ENCODE results near the gene ZBTB11.
"Not testable (repeated sequence)": the region's sequence is repeated elsewhere in the genome, so short reads cannot be mapped to it uniquely, and the experiment has no call there.

The ZBTB11 gene

DNA sequence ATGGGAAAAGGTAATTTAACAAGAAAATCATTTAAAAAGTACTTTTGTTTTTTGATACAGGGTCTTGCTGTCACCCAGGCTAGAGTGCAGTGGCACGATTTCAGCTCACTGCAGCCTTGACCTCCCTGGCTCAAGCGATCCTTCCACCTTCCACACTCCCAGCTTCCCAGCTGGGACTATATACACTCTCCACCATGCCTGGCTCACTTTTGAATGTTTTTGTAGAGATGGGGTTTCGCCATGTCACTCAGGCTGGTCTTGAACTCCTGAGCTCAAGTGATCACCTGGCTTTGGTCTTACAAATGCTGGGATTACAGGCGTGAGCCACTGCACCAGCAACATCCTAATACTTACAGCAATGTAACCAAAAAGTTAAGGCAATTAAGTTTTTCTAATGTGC lies 3.5 kb upstream of the ZBTB11 start:
- H3K4me2 ChIP-seq (ENCODE audit: insufficient read depth, low read length, poor library complexity, severe bottlenecking), result no peak overlapping the region
- no peak overlapping the region for H3K9ac ChIP-seq (ENCODE audit: low read depth, low read length, poor library complexity)
- H3K4ac ChIP-seq (ENCODE audit: low read length), result no peak overlapping the region
- peaks cover 7 to 10% of the 10 kb centered on the region in 2 donors for H3K4me1 ChIP-seq (ENCODE audit: control insufficient read depth in 2 of 2, insufficient read depth in 1 of 2, low read depth in 1 of 2, low read length in 2 of 2)
- H3K36me3 ChIP-seq (replicated peaks in 1 of 2; ENCODE audit: control insufficient read depth in 2 of 2, insufficient read depth in 2 of 2, low read length in 2 of 2), result peaks cover 25 to 61% of the 10 kb centered on the region in 2 donors
- H3K79me1 ChIP-seq (ENCODE audit: low read depth, low read length), result peaks cover 3% of the 10 kb centered on the region
- no peak overlapping the region for H2BK15ac ChIP-seq (ENCODE audit: low read length)
- H3K27ac ChIP-seq (replicated peaks; ENCODE audit: low read length), result no peak overlapping the region
- no peak overlapping the region for H2BK12ac ChIP-seq (ENCODE audit: low read length)
- H3K14ac ChIP-seq (ENCODE audit: low read length), result no peak overlapping the region
- no peak overlapping the region for H2BK120ac ChIP-seq (ENCODE audit: low read depth, low read length)
- H4K91ac ChIP-seq (ENCODE audit: low read depth, low read length, poor library complexity), result no peak overlapping the region
- WGBS, 2 donors (ENCODE audit: extremely low coverage in 2 of 2, insufficient read length in 2 of 2, insufficient replicate concordance in 1 of 2), result no CpG with 5 or more reads among the region's 4 CpGs
- H3K18ac ChIP-seq (ENCODE audit: low read length), result no peak overlapping the region
- H3K27me3 ChIP-seq (ENCODE audit: control insufficient read depth in 3 of 3, insufficient read depth in 3 of 3, low read depth in 1 of 3, low read length in 3 of 3), result no peaks in the 10 kb centered on the region
- peak overlapping the region in 1 of 2 donors; percentile 53 for H3K4me3 ChIP-seq (ENCODE audit: low read length in 2 of 2)
- DNase-seq (ENCODE audit: low spot score), result no peak
- H2BK5ac ChIP-seq (ENCODE audit: low read length), result no peak overlapping the region
- H3K9me3 ChIP-seq (replicated peaks in 1 of 2; ENCODE audit: control insufficient read depth in 2 of 2, insufficient read depth in 1 of 2, low read depth in 1 of 2, low read length in 2 of 2), result no peaks in the 10 kb centered on the region
- H4K8ac ChIP-seq (ENCODE audit: low read depth, low read length), result no peak overlapping the region
- H3K23ac ChIP-seq (ENCODE audit: low read depth, low read length, poor library complexity), result no peak overlapping the region
- H2AFZ ChIP-seq (ENCODE audit: low read length), result no peak overlapping the region
- H2AK5ac ChIP-seq (ENCODE audit: low read depth, low read length), result no peak overlapping the region

DNA sequence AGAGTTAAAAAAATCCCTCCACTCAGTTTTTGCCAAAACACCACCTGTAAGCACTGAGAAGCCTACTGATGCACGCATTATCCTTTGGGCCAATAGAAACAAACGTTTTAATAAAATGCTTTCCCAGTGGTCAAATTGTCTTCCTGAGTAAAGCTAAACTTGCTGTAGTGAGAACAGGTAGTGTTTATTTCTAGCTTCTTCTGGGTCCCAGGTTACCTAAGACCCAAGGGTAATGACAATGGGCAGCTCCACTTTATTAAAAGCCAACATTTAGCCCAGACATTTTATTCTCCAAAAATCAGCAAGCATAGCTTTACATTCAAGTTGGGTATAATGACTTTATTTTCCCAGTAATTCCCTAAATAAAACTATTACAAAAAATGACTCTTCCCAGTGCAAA lies 1.9 kb upstream of the ZBTB11 start:
- not testable (repeated sequence) for H3K4ac ChIP-seq (ENCODE audit: low read length); H2BK15ac ChIP-seq (ENCODE audit: low read length); H2AK5ac ChIP-seq (ENCODE audit: low read depth, low read length); H3K27ac ChIP-seq (replicated peaks; ENCODE audit: low read length); H2BK12ac ChIP-seq (ENCODE audit: low read length); H3K4me1 ChIP-seq (ENCODE audit: control insufficient read depth in 2 of 2, insufficient read depth in 1 of 2, low read depth in 1 of 2, low read length in 2 of 2); H3K18ac ChIP-seq (ENCODE audit: low read length); DNase-seq (ENCODE audit: low spot score); H3K23ac ChIP-seq (ENCODE audit: low read depth, low read length, poor library complexity); H2BK5ac ChIP-seq (ENCODE audit: low read length); H4K8ac ChIP-seq (ENCODE audit: low read depth, low read length); H4K91ac ChIP-seq (ENCODE audit: low read depth, low read length, poor library complexity); H3K4me3 ChIP-seq (ENCODE audit: low read length in 2 of 2); H3K27me3 ChIP-seq (ENCODE audit: control insufficient read depth in 3 of 3, insufficient read depth in 3 of 3, low read depth in 1 of 3, low read length in 3 of 3); H3K9me3 ChIP-seq (replicated peaks in 1 of 2; ENCODE audit: control insufficient read depth in 2 of 2, insufficient read depth in 1 of 2, low read depth in 1 of 2, low read length in 2 of 2); H3K4me2 ChIP-seq (ENCODE audit: insufficient read depth, low read length, poor library complexity, severe bottlenecking); H3K14ac ChIP-seq (ENCODE audit: low read length); H2BK120ac ChIP-seq (ENCODE audit: low read depth, low read length); H3K79me1 ChIP-seq (ENCODE audit: low read depth, low read length); H3K9ac ChIP-seq (ENCODE audit: low read depth, low read length, poor library complexity); H2AFZ ChIP-seq (ENCODE audit: low read length)
- H3K36me3 ChIP-seq (replicated peaks in 1 of 2; ENCODE audit: control insufficient read depth in 2 of 2, insufficient read depth in 2 of 2, low read length in 2 of 2), result peaks cover 22 to 45% of the 10 kb centered on the region in 2 donors
- no CpG with 5 or more reads among the region's 2 CpGs for WGBS, 2 donors (ENCODE audit: extremely low coverage in 2 of 2, insufficient read length in 2 of 2, insufficient replicate concordance in 1 of 2)

DNA sequence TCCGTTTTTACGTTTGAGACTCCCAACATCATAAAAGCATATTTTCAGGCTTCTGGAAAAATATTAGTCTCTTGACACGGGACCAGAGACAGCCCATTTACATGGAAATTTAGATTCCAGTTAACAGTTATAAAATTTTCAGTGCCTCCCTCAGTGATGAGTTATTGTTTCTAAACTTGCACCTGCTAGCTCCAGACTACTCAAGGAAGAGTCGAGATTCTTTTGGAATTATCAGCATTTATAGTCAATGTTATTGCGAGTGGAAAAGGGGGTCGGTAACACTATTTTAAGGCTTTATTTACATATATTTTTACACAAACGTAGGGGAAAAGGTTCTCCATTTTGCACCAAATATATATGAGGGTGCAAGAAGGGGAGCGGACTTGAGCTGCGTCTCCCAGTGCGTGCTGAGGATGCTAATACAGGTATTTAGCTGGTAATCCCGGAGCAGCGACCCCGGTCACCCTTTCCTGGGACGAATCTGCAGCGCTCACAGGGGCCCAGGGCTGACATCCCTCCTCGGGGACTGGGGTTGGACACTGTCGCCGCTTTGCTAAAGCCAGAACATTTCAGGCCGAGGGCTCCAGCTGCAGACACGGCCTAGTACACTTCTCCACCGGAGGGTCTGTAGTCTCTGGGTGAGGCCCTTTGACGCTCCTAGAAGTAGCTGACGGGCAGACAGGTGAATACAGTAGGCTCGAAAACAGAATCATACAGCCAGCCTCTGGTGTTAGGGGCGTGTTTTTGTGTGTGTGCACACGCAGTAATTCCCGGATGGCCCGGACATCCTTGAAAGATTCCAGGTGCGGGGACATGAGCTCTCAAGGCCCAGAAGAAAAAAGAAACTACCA lies 729 bp upstream of the ZBTB11 start:
- peak overlapping the region; percentile 55 for H3K23ac ChIP-seq (ENCODE audit: low read depth, low read length, poor library complexity)
- H3K4me1 ChIP-seq (ENCODE audit: control insufficient read depth in 2 of 2, insufficient read depth in 1 of 2, low read depth in 1 of 2, low read length in 2 of 2), result peaks cover 0 to 5% of the 10 kb centered on the region in 2 donors
- no peak overlapping the region for H4K8ac ChIP-seq (ENCODE audit: low read depth, low read length)
- peak overlapping the region in 1 of 2 donors; percentile 28 for H3K4me3 ChIP-seq (ENCODE audit: low read length in 2 of 2)
- H2AFZ ChIP-seq (ENCODE audit: low read length), result peak overlapping the region; percentile 27
- H2AK5ac ChIP-seq (ENCODE audit: low read depth, low read length), result no peak overlapping the region
- no peak for DNase-seq (ENCODE audit: low spot score)
- peak overlapping the region; percentile 39 for H2BK5ac ChIP-seq (ENCODE audit: low read length)
- H3K9me3 ChIP-seq (replicated peaks in 1 of 2; ENCODE audit: control insufficient read depth in 2 of 2, insufficient read depth in 1 of 2, low read depth in 1 of 2, low read length in 2 of 2), result no peaks in the 10 kb centered on the region
- H3K4ac ChIP-seq (ENCODE audit: low read length), result no peak overlapping the region
- peaks cover 21 to 33% of the 10 kb centered on the region in 2 donors for H3K36me3 ChIP-seq (replicated peaks in 1 of 2; ENCODE audit: control insufficient read depth in 2 of 2, insufficient read depth in 2 of 2, low read length in 2 of 2)
- H2BK120ac ChIP-seq (ENCODE audit: low read depth, low read length), result no peak overlapping the region
- peak overlapping the region; percentile 81 for H3K9ac ChIP-seq (ENCODE audit: low read depth, low read length, poor library complexity)
- H3K4me2 ChIP-seq (ENCODE audit: insufficient read depth, low read length, poor library complexity, severe bottlenecking), result peak overlapping the region; percentile 14
- no peak overlapping the region for H3K14ac ChIP-seq (ENCODE audit: low read length)
- H2BK12ac ChIP-seq (ENCODE audit: low read length), result no peak overlapping the region
- peak overlapping the region; percentile 33 for H3K27ac ChIP-seq (replicated peaks; ENCODE audit: low read length)
- no peaks in the 10 kb centered on the region for H3K27me3 ChIP-seq (ENCODE audit: control insufficient read depth in 3 of 3, insufficient read depth in 3 of 3, low read depth in 1 of 3, low read length in 3 of 3)
- WGBS, 2 donors (ENCODE audit: extremely low coverage in 2 of 2, insufficient read length in 2 of 2, insufficient replicate concordance in 1 of 2), result no CpG with 5 or more reads among the region's 29 CpGs
- H3K79me1 ChIP-seq (ENCODE audit: low read depth, low read length), result peaks cover 6% of the 10 kb centered on the region
- H2BK15ac ChIP-seq (ENCODE audit: low read length), result peak overlapping the region; percentile 37
- H3K18ac ChIP-seq (ENCODE audit: low read length), result no peak overlapping the region
- no peak overlapping the region for H4K91ac ChIP-seq (ENCODE audit: low read depth, low read length, poor library complexity)

DNA sequence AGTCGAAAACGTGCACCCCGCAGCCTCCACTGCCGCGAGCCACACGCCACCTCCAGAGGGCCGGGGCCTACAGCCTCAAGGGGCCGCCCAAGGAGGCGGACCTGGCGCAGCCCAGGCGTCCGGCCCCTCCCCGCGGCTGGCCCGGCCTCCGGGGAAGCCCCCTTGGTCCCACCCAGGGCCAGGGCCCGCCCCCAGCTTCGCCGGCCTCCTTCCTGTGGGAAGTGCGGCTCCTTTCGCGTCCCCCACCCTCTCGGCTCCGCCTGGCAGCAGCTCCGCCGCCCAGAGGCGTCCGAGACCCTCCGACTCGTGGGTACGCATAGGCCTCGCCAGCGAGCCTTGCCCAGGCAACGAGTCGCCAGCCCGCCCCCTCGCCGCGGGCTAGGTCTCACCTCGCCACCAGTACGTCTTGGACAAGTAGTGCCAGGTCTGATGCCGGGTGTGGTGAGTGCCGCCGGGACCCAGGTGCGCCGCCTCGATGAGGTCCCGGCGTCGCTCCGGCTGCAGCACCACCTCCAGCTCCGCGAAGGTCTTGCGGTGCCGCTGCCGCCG lies 642 bp downstream of the ZBTB11 start:
- peak; percentile 94 for DNase-seq (ENCODE audit: low spot score)
- H2BK5ac ChIP-seq (ENCODE audit: low read length), result peak overlapping the region; percentile 75
- H3K4me1 ChIP-seq (ENCODE audit: control insufficient read depth in 2 of 2, insufficient read depth in 1 of 2, low read depth in 1 of 2, low read length in 2 of 2), result peaks cover 0 to 5% of the 10 kb centered on the region in 2 donors
- H3K79me1 ChIP-seq (ENCODE audit: low read depth, low read length), result peaks cover 6% of the 10 kb centered on the region
- H4K91ac ChIP-seq (ENCODE audit: low read depth, low read length, poor library complexity), result no peak overlapping the region
- peak overlapping the region; percentile 43 for H4K8ac ChIP-seq (ENCODE audit: low read depth, low read length)
- H3K36me3 ChIP-seq (replicated peaks in 1 of 2; ENCODE audit: control insufficient read depth in 2 of 2, insufficient read depth in 2 of 2, low read length in 2 of 2), result peaks cover 8 to 28% of the 10 kb centered on the region in 2 donors
- H2BK12ac ChIP-seq (ENCODE audit: low read length), result peak overlapping the region; percentile 94
- H3K27me3 ChIP-seq (ENCODE audit: control insufficient read depth in 3 of 3, insufficient read depth in 3 of 3, low read depth in 1 of 3, low read length in 3 of 3), result no peaks in the 10 kb centered on the region
- H2AFZ ChIP-seq (ENCODE audit: low read length), result peak overlapping the region; percentile 95
- no peaks in the 10 kb centered on the region for H3K9me3 ChIP-seq (replicated peaks in 1 of 2; ENCODE audit: control insufficient read depth in 2 of 2, insufficient read depth in 1 of 2, low read depth in 1 of 2, low read length in 2 of 2)
- peak overlapping the region; percentile 94 for H3K23ac ChIP-seq (ENCODE audit: low read depth, low read length, poor library complexity)
- peak overlapping the region; percentile 73 for H3K4me2 ChIP-seq (ENCODE audit: insufficient read depth, low read length, poor library complexity, severe bottlenecking)
- H3K4me3 ChIP-seq (ENCODE audit: low read length in 2 of 2), result peak overlapping the region; percentile 89 to 94
- H2BK15ac ChIP-seq (ENCODE audit: low read length), result peak overlapping the region; percentile 85
- peak overlapping the region; percentile 75 for H3K27ac ChIP-seq (replicated peaks; ENCODE audit: low read length)
- H3K4ac ChIP-seq (ENCODE audit: low read length), result no peak overlapping the region
- peak overlapping the region; percentile 45 for H2AK5ac ChIP-seq (ENCODE audit: low read depth, low read length)
- peak overlapping the region; percentile 95 for H3K18ac ChIP-seq (ENCODE audit: low read length)
- H3K14ac ChIP-seq (ENCODE audit: low read length), result peak overlapping the region; percentile 97
- H3K9ac ChIP-seq (ENCODE audit: low read depth, low read length, poor library complexity), result peak overlapping the region; percentile 99
- WGBS, 2 donors (ENCODE audit: extremely low coverage in 2 of 2, insufficient read length in 2 of 2, insufficient replicate concordance in 1 of 2), result no CpG with 5 or more reads among the region's 57 CpGs
- peak overlapping the region; percentile 87 for H2BK120ac ChIP-seq (ENCODE audit: low read depth, low read length)

Data from neuronal stem cell (in vitro differentiated cells).